ENCODE results near the gene FOXC1.

FOXC1 gene

GRCh38 chr6:1620504-1621069, 10.9 kb downstream of the FOXC1 start:
- DNase-seq (ENCODE audit: low spot score), result peak; percentile 31
- in situ Hi-C loops (cut with MboI; ENCODE audit: low pct_unique_long_range_greater_than_20kb, low sequenced_read_pairs, unreplicated experiment), result loop anchor here (25.0 kb wide), 1 partner anchor 492 kb away; no protein-coding TSS in a partner anchor
- TF ChIP-seq CTCF (IDR thresholded peaks at IDR 0.05; ENCODE audit: extremely low read depth, insufficient read depth, missing control alignments), result no peak

- no peak for DNase-seq (ENCODE audit: low spot score)
- no peak for TF ChIP-seq CTCF (IDR thresholded peaks at IDR 0.05; ENCODE audit: extremely low read depth, insufficient read depth, missing control alignments)
- in situ Hi-C loops (cut with MboI; ENCODE audit: low pct_unique_long_range_greater_than_20kb, low sequenced_read_pairs, unreplicated experiment), result loop anchor here (25.0 kb wide), 1 partner anchor 491 kb away; no protein-coding TSS in a partner anchor
These were observed 11.5 kb downstream of the FOXC1 start for GRCh38 chr6:1621070-1621701.

- DNase-seq (ENCODE audit: low spot score), result peak; percentile 34
- no peak for TF ChIP-seq CTCF (IDR thresholded peaks at IDR 0.05; ENCODE audit: extremely low read depth, insufficient read depth, missing control alignments)
- in situ Hi-C loops (cut with MboI; ENCODE audit: low pct_unique_long_range_greater_than_20kb, low sequenced_read_pairs, unreplicated experiment), result loop anchor here (25.0 kb wide), 1 partner anchor 490 kb away; no protein-coding TSS in a partner anchor
These were observed 12.6 kb downstream of the FOXC1 start for GRCh38 chr6:1622220-1622850.

- peak; percentile 38 for DNase-seq (ENCODE audit: low spot score)
- in situ Hi-C loops (cut with MboI; ENCODE audit: low pct_unique_long_range_greater_than_20kb, low sequenced_read_pairs, unreplicated experiment), result loop anchor here (25.0 kb wide), 1 partner anchor 489 kb away; no protein-coding TSS in a partner anchor
- TF ChIP-seq CTCF (IDR thresholded peaks at IDR 0.05; ENCODE audit: extremely low read depth, insufficient read depth, missing control alignments), result no peak
These were observed 13.4 kb downstream of the FOXC1 start for GRCh38 chr6:1622851-1623768.

GRCh38 chr6:1623769-1624057, 14.0 kb downstream of the FOXC1 start:
- in situ Hi-C loops (cut with MboI; ENCODE audit: low pct_unique_long_range_greater_than_20kb, low sequenced_read_pairs, unreplicated experiment), result loop anchor here (25.0 kb wide), 1 partner anchor 489 kb away; no protein-coding TSS in a partner anchor
- no peak for DNase-seq (ENCODE audit: low spot score)
- TF ChIP-seq CTCF (IDR thresholded peaks at IDR 0.05; ENCODE audit: extremely low read depth, insufficient read depth, missing control alignments), result no peak
